Nucleus accumbens (tissue), 56 donors: ENCODE data around the gene SPEM1.

Experiments
- DNase-seq, 56 donors: peaks; one replicate each; lab custom pipeline; 2025; lab: John Stamatoyannopoulos, UW

SPEM1 gene

GRCh38 chr17:7396147-7396546, 24.0 kb upstream of the SPEM1 start:
- no peak for DNase-seq

GRCh38 chr17:7398612-7399011, 21.5 kb upstream of the SPEM1 start:
- no peak for DNase-seq

- DNase-seq = no peak
These were observed 16.9 kb upstream of the SPEM1 start for GRCh38 chr17:7403043-7403726.

GRCh38 chr17:7403727-7403976, 16.5 kb upstream of the SPEM1 start:
- peak in 2 of 56 donors; percentile 58 to 81 for DNase-seq

GRCh38 chr17:7403977-7404736, 16.0 kb upstream of the SPEM1 start, which contains the start of gene TMEM256:
TMEM256 (minus strand) TSS chr17:7404097; CDS start chr17:7404084, 13 bp downstream.
- DNase-seq = peak; percentile 95 to 100 (median 99)

GRCh38 chr17:7404737-7405349, 15.3 kb upstream of the SPEM1 start:
- DNase-seq = peak in 11 of 56 donors; percentile 51 to 91 (median 72)

GRCh38 chr17:7405350-7406234, 14.5 kb upstream of the SPEM1 start:
- DNase-seq = peak in 26 of 56 donors; percentile 8 to 68 (median 46)

GRCh38 chr17:7406235-7406825, 13.8 kb upstream of the SPEM1 start:
- peak in 3 of 56 donors; percentile 8 to 21 (median 13) for DNase-seq

GRCh38 chr17:7407082-7407481, 13.0 kb upstream of the SPEM1 start:
- DNase-seq = no peak

- no peak for DNase-seq
These were observed 12.5 kb upstream of the SPEM1 start, which contains the start of gene NLGN2 for GRCh38 chr17:7407485-7408251. NLGN2 (plus strand) TSS chr17:7407845; CDS start chr17:7408256, 411 bp downstream.

GRCh38 chr17:7408252-7408727, 11.8 kb upstream of the SPEM1 start:
- no peak for DNase-seq

GRCh38 chr17:7408863-7409262, 11.3 kb upstream of the SPEM1 start:
- DNase-seq = peak in 9 of 56 donors; percentile 4 to 51 (median 26)

- DNase-seq = no peak
These were observed 10.4 kb upstream of the SPEM1 start for GRCh38 chr17:7409716-7410115.

- peak in 8 of 56 donors; percentile 5 to 46 (median 16) for DNase-seq
These were observed 9.3 kb upstream of the SPEM1 start for GRCh38 chr17:7410634-7411426.

- DNase-seq = no peak
These were observed 8.7 kb upstream of the SPEM1 start for GRCh38 chr17:7411427-7411750.

GRCh38 chr17:7413346-7413985, 6.7 kb upstream of the SPEM1 start:
- DNase-seq = no peak

- no peak for DNase-seq
These were observed 5.3 kb upstream of the SPEM1 start for GRCh38 chr17:7414837-7415236.

GRCh38 chr17:7415784-7416183, 4.3 kb upstream of the SPEM1 start:
- DNase-seq = no peak
